ENCODE data around the gene ZNF302. TPM values are rescaled to one million over a fixed set of nuclear protein-coding genes. Genes with fewer than 3 reads are reported as not detected.
"Not testable (repeated sequence)": the region's sequence is repeated elsewhere in the genome, so short reads cannot be mapped to it uniquely, and the experiment has no call there.

The ZNF302 gene
- polyA plus RNA-seq, 1 experiment, result 29.1 TPM

DNA sequence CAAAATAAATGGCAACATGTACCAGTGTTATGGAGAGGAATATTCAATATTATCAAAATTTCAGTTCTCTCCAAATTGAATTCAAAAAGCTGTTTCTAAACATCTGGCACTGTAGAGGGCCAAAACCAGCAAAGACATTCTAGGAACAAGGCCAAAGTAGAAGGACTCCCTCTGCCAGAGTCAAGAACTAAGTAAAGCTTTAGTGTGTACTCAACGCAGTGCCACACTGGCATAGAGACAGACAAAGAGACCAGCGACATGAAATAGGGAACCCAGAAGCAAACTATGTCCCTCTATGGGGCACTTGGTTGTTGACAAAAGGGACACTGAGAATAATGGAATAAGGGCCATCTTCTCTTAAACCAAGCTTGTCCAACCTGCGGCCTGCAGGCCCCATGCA is 16.1 kb upstream of the ZNF302 start:
- POLR2A ChIA-PET, result interaction anchor here (1.2 kb wide), 1 partner anchor 16 kb away, joined by 3 read pairs; the partner anchor contains the start of gene ZNF302
- CTCF ChIA-PET, result interaction anchor here (1.0 kb wide), 1 partner anchor 21 kb away, joined by 6 read pairs; no protein-coding TSS in a partner anchor
- DNase-seq (ENCODE audit: low read depth, low spot score), result no peak
- no peak overlapping the region for H3K4me3 ChIP-seq (ENCODE audit: low read depth, low read length)
- H3K27me3 ChIP-seq (ENCODE audit: control insufficient read depth, insufficient read depth, low read length), result no peaks in the 10 kb centered on the region
- peaks cover 1% of the 10 kb centered on the region; the same call in 1 of the 2 replicates for H3K9me3 ChIP-seq (ENCODE audit: control insufficient read depth, insufficient read depth, low read length)
- TF ChIP-seq, protein P1, sequence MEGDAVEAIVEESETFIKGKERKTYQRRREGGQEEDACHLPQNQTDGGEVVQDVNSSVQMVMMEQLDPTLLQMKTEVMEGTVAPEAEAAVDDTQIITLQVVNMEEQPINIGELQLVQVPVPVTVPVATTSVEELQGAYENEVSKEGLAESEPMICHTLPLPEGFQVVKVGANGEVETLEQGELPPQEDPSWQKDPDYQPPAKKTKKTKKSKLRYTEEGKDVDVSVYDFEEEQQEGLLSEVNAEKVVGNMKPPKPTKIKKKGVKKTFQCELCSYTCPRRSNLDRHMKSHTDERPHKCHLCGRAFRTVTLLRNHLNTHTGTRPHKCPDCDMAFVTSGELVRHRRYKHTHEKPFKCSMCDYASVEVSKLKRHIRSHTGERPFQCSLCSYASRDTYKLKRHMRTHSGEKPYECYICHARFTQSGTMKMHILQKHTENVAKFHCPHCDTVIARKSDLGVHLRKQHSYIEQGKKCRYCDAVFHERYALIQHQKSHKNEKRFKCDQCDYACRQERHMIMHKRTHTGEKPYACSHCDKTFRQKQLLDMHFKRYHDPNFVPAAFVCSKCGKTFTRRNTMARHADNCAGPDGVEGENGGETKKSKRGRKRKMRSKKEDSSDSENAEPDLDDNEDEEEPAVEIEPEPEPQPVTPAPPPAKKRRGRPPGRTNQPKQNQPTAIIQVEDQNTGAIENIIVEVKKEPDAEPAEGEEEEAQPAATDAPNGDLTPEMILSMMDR (IDR thresholded peaks at IDR 0.05; ENCODE audit: low read depth, low read length), result no peak
- no peak overlapping the region for H3K27ac ChIP-seq (ENCODE audit: low read depth, low read length)

DNA sequence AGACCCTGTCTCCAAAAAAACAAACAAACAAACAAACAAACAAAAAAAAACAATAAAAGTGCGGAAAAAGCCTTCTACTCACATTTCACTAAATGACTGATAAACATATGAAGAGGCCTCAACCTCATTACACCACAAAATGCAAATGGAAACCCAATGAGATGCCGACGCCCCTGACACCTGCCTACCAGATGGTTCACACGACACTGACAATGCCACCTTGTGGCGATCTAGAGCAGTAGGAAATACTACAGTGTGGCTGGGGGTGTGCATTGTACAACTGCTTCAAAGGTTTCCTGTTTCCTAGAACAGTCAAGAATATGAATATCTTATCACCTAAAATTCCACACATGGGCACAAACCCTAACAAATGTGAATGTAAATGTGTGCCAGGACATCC is 14.6 kb upstream of the ZNF302 start:
- Histone ChIP-seq H3K4me3 (ENCODE audit: low read depth, low read length) (no peak overlapping the region), H3K27ac (ENCODE audit: low read depth, low read length) (no peak overlapping the region), H3K27me3 (ENCODE audit: control insufficient read depth, insufficient read depth, low read length) (no peaks in the 10 kb centered on the region), H3K9me3 (ENCODE audit: control insufficient read depth, insufficient read depth, low read length) (peaks cover 11% of the 10 kb centered on the region; the same call in 1 of the 2 replicates)
- ChIA-PET CTCF (no interaction called here), POLR2A (no interaction called here)
- DNase-seq (ENCODE audit: low read depth, low spot score), result no peak
- TF ChIP-seq, protein P1 (IDR thresholded peaks at IDR 0.05; ENCODE audit: low read depth, low read length), result peak; percentile 21; the same call in 1 of the 2 replicates

DNA sequence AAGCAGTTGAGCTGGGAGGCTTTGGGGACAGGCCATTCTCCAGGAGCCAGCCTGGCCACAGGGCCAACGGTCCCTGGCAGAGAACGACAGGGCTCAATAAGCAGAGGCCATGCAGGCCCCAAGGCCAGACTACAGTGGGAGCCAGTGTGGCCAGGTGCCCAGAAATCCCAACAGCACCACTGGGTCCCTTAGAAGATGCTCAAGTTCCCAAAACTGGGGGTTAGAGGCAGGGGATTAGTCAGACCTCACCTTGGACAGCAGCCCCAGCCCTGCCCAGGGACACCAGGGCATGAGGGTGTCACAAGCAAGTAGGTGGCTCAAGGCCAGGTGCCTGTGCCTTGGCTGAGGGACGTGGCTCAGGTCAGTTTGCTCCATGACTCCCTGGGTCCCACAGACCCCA is 13.3 kb upstream of the ZNF302 start:
- peaks cover 16% of the 10 kb centered on the region; the same call in 1 of the 2 replicates for H3K9me3 ChIP-seq (ENCODE audit: control insufficient read depth, insufficient read depth, low read length)
- DNase-seq (ENCODE audit: low read depth, low spot score), result no peak
- H3K27ac ChIP-seq (ENCODE audit: low read depth, low read length), result no peak overlapping the region
- TF ChIP-seq, protein P1 (IDR thresholded peaks at IDR 0.05; ENCODE audit: low read depth, low read length), result no peak
- H3K27me3 ChIP-seq (ENCODE audit: control insufficient read depth, insufficient read depth, low read length), result no peaks in the 10 kb centered on the region
- CTCF ChIA-PET, result no interaction called here
- POLR2A ChIA-PET, result no interaction called here
- no peak overlapping the region for H3K4me3 ChIP-seq (ENCODE audit: low read depth, low read length)

DNA sequence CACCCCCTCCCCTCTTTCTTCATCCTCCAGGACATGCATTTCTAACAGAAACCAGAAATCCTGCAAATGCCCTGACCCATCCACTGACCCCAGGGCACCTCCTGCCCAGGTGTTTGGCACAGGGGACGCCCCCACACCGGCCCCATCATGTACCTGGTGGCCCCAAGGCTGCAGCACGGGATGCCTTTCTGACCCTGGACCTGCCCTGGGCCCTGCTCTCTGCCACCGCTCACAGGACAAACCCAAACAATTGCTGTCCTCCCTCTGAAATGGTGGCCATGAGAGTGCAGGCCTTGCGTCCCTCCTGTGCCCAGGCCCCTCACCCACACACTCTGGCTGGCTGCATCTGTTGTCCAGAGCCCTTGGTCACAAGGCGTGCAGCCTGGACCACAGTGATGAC is 12.6 kb upstream of the ZNF302 start:
- POLR2A ChIA-PET, result no interaction called here
- CTCF ChIA-PET, result no interaction called here

DNA sequence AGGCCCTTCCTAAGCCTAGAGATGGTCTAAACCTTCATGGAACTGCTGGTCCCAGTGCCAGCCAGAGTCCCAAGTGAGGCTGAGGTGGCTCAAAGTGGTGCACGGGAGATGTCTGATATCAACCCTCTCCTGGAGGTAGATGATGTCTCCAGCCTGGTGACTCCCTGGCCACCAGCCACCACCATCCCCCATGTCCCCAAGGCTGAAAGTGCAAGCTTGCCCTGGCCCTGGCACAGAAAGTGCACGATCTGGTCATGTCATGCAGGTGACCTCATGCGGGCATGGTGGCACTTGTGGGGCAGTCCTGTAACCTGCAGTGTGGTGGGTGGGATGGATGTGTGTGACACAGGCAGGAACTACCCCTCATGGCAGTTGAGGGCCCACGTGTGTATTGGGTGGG is 12.2 kb upstream of the ZNF302 start:
- H3K4me3 ChIP-seq (ENCODE audit: low read depth, low read length); CTCF ChIA-PET; H3K27me3 ChIP-seq (ENCODE audit: control insufficient read depth, insufficient read depth, low read length); POLR2A ChIA-PET; DNase-seq (ENCODE audit: low read depth, low spot score); H3K27ac ChIP-seq (ENCODE audit: low read depth, low read length): not testable (repeated sequence)
- peaks cover 16% of the 10 kb centered on the region; the same call in 1 of the 2 replicates for H3K9me3 ChIP-seq (ENCODE audit: control insufficient read depth, insufficient read depth, low read length)

More for the DNA sequence above, 12.6 kb upstream of the ZNF302 start:
- no peak for DNase-seq (ENCODE audit: low read depth, low spot score)
- TF ChIP-seq, protein P1 (IDR thresholded peaks at IDR 0.05; ENCODE audit: low read depth, low read length), result no peak
- no peak overlapping the region for H3K27ac ChIP-seq (ENCODE audit: low read depth, low read length)
- no peaks in the 10 kb centered on the region for H3K27me3 ChIP-seq (ENCODE audit: control insufficient read depth, insufficient read depth, low read length)
- H3K9me3 ChIP-seq (ENCODE audit: control insufficient read depth, insufficient read depth, low read length), result peaks cover 16% of the 10 kb centered on the region; the same call in 1 of the 2 replicates
- H3K4me3 ChIP-seq (ENCODE audit: low read depth, low read length), result no peak overlapping the region

Measured in AG04450 (cell line).